LHCN-M2 (cell line): ENCODE results near the gene ERAP2. TPM values are rescaled to one million over a fixed set of nuclear protein-coding genes. Genes with fewer than 3 reads are reported as not detected.
A peak's percentile ranks its signal among the peaks of the same experiment; 100 is the strongest.
"Not testable (repeated sequence)": the region's sequence is repeated elsewhere in the genome, so short reads cannot be mapped to it uniquely, and the experiment has no call there.

Source experiments
- DNase-seq: peaks from one replicate; pipeline ENCODE4 v3.0.0-alpha.2; 2012; ENCODE audit warnings: low read depth
- polyA plus RNA-seq: library from polyadenylated mRNA; unstranded; fragments of >200 nt; gene quantifications from one replicate; pipeline ENCODE4 v1.2.1, GENCODE V29; 2012; ENCODE audit warnings: missing spikeins
- total RNA-seq: library from RNA; depleted of rRNA; stranded (reverse); fragments of >200 nt; gene quantifications from 2 replicates; pipeline ENCODE4 v1.2.3, GENCODE V29; 2014; rRNA removed

ERAP2 gene
- 19.3 and 26.9 TPM in 2 replicates for total RNA-seq
- polyA plus RNA-seq = 7.4 TPM

- peak; percentile 63 for DNase-seq
Measured at GRCh38 chr5:96876292-96876850, at the start of gene ERAP2. TSS of gene ERAP2 (plus strand) at chr5:96876500. CDS start at chr5:96879686, 3,186 bp downstream.

GRCh38 chr5:96829297-96829696 lies 47.0 kb upstream of the ERAP2 start:
- DNase-seq = no peak

- DNase-seq = no peak
Measured at GRCh38 chr5:96834016-96834415, 42.3 kb upstream of the ERAP2 start.

- DNase-seq = no peak
Measured at GRCh38 chr5:96835791-96836191, 40.5 kb upstream of the ERAP2 start.

GRCh38 chr5:96836817-96837216 lies 39.5 kb upstream of the ERAP2 start:
- DNase-seq = no peak

- DNase-seq = no peak
Measured at GRCh38 chr5:96837303-96837702, 39.0 kb upstream of the ERAP2 start.

GRCh38 chr5:96838201-96839070 lies 37.9 kb upstream of the ERAP2 start:
- no peak for DNase-seq

- no peak for DNase-seq
Measured at GRCh38 chr5:96839071-96839592, 37.2 kb upstream of the ERAP2 start.

- not testable (repeated sequence) for DNase-seq
Measured at GRCh38 chr5:96841931-96842330, 34.4 kb upstream of the ERAP2 start.

GRCh38 chr5:96843140-96843539 lies 33.2 kb upstream of the ERAP2 start:
- no peak for DNase-seq

- no peak for DNase-seq
Measured at GRCh38 chr5:96844481-96844990, 31.8 kb upstream of the ERAP2 start.

- peak; percentile 21 for DNase-seq
Measured at GRCh38 chr5:96851312-96852062, 24.8 kb upstream of the ERAP2 start.

GRCh38 chr5:96852759-96853158 lies 23.5 kb upstream of the ERAP2 start:
- DNase-seq = peak; percentile 53

GRCh38 chr5:96854067-96854466 lies 22.2 kb upstream of the ERAP2 start:
- DNase-seq = no peak

GRCh38 chr5:96855031-96855872 lies 21.0 kb upstream of the ERAP2 start:
- DNase-seq = peak; percentile 76

- DNase-seq = no peak
Measured at GRCh38 chr5:96856371-96856770, 19.9 kb upstream of the ERAP2 start.

- DNase-seq = no peak
Measured at GRCh38 chr5:96857454-96857853, 18.8 kb upstream of the ERAP2 start.

GRCh38 chr5:96857924-96858323 lies 18.4 kb upstream of the ERAP2 start:
- DNase-seq = no peak

- no peak for DNase-seq
Measured at GRCh38 chr5:96859375-96859774, 16.9 kb upstream of the ERAP2 start.

GRCh38 chr5:96861076-96861475 lies 15.2 kb upstream of the ERAP2 start:
- DNase-seq = no peak

GRCh38 chr5:96863114-96863513 lies 13.2 kb upstream of the ERAP2 start:
- DNase-seq = no peak
